Measurements from ENCODE around the gene C3orf52. TPM values are rescaled to one million over a fixed set of nuclear protein-coding genes. Genes with fewer than 3 reads are reported as not detected.

The C3orf52 gene
- total RNA-seq, 2 donors from 2014 or later = 2.0 to 4.1 TPM

DNA sequence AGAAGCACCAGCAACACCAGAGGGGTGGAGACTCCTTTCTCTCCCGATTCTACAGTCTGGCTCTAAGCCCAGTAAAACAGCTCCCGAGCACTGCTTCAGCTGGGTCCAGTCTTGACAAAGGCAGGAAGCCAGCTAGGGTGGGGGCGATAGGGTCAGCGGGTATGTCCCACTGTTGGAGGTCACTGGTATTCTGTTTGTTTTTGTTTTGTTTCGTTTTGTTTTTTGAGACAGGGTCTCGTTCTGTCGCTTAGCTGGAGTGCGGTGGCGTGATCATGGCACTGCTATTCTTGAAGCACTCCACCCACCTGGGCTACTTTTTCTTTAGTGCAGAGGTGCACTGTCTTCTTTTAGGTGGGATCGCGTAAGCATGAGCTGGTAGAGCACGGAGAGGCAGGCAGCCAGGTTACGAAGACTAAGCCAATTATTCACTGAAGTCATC lies 30.6 kb downstream of the C3orf52 start:
- Mint-ChIP-seq H3K4me3 (no peak overlapping the region), H3K27ac (peak overlapping the region; percentile 74), H3K4me1 (peaks cover 28% of the 10 kb centered on the region), H3K27me3 (no peaks in the 10 kb centered on the region), H3K36me3 (ENCODE audit: low read depth) (no peaks in the 10 kb centered on the region)
- ATAC-seq (no peak), DNase-seq (no peak)
- H3K9me3 ChIP-seq (ENCODE audit: control insufficient read depth, low read length, poor library complexity, severe bottlenecking) = no peaks in the 10 kb centered on the region

DNA sequence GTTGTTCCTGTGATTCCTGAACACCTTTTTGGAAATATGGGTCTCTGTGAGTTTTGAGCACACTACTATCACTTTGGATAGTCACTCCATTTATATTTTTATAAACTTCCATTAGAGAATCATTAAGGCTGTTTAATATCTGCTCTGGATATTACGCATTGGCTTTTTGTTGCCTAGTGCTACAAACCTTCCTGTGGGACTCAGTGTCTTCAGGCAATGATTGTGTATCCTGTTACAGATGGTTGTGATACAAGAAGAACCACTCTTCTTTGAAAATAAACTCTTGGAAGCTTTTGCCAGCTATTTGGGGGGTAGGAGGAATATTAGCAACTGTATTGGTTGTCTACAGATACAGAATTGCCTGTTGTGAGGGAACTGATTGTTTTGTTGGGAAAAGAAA lies 31.2 kb downstream of the C3orf52 start:
- H3K4me3 Mint-ChIP-seq = no peak overlapping the region
- ATAC-seq = no peak
- H3K36me3 Mint-ChIP-seq (ENCODE audit: low read depth) = no peaks in the 10 kb centered on the region
- peaks cover 29% of the 10 kb centered on the region for H3K4me1 Mint-ChIP-seq
- peak overlapping the region; percentile 74 for H3K27ac Mint-ChIP-seq
- no peak for DNase-seq
- no peaks in the 10 kb centered on the region for H3K9me3 ChIP-seq (ENCODE audit: control insufficient read depth, low read length, poor library complexity, severe bottlenecking)
- H3K27me3 Mint-ChIP-seq = no peaks in the 10 kb centered on the region

DNA sequence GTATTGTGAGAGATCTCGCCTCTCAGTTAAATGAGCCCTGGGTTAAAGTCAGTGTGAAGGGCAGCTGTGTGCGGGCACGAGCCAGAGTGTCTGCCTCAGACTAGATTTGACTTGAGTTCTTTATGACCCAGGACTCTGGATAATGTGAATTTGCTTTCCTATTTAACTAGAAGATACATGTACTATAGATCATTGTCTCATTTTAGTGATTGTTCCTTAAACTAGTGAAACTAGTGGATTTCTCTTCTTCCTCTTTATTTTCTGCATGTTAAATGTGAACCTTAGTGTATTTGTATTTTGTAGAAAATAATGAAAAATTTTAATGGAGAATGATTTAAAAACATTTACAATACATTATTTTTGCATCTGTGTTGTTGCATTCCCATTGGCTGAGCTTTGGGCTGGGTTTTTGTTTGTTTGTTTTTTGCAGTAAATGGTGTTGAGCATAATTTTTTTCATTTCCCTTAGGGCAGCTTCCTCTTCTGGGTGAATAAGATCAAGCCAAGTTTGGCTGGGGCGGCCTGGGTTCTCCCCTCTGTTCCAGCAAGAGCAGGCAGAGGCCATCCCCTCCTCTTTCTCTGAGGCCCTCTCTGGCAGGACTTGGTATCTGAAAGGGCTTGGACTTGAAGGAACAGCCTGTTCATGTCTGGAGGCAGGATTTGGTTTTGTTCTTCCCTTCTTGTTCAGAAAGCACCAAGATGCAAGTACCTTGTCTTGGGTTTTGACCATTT lies 31.8 kb downstream of the C3orf52 start:
- no peak for DNase-seq
- H3K36me3 Mint-ChIP-seq (ENCODE audit: low read depth) = no peaks in the 10 kb centered on the region
- H3K27ac Mint-ChIP-seq = peak overlapping the region; percentile 74

DNA sequence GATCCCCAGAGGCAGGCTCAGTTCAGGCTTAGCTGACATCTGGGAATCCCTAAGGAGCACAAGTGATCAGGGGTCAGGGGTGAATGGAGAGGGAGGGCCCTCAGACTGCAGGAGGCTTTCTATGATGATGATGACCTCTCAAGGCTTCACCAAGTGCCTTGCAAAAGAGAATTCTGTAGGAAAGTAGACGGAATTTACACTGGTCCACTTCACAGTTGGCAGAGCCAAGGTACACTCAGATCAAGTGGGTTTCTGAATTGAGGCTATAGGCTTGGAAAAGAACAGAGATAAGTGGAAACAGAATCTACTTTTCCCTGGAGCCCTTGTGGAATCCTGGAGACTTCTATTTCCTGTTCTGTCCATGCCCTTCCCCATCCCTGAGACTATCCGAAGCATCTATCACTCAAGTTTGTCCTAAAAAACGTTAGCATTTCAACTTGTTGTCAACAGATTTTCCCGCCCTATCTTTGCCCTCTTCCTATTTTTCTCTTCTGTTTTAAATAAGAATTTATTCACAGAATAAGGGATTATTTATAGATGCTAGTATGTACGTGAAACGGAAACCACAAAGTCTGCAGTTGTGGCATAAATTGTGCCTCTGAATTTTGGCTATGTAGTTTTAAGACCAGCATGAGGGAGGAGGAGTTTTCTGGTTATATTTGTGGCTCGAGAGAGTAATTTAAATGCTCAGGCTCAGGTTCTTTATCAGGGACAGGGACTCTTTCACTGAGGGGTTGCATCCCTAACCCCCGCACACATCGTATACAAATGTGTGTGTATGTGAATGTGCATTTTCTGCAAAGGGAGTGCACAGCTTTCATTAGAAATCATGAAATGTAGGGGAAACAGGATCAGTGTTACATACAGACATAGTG lies 34.0 kb downstream of the C3orf52 start:
- no peaks in the 10 kb centered on the region for H3K9me3 ChIP-seq (ENCODE audit: control insufficient read depth, low read length, poor library complexity, severe bottlenecking)
- peak; percentile 76 for ATAC-seq
- no peak for DNase-seq
- H3K27ac Mint-ChIP-seq = peak overlapping the region; percentile 80
- H3K27me3 Mint-ChIP-seq = no peaks in the 10 kb centered on the region
- no peaks in the 10 kb centered on the region for H3K36me3 Mint-ChIP-seq (ENCODE audit: low read depth)
- peaks cover 30% of the 10 kb centered on the region for H3K4me1 Mint-ChIP-seq
- H3K4me3 Mint-ChIP-seq = peak overlapping the region; percentile 19

More for the DNA sequence above, 31.8 kb downstream of the C3orf52 start:
- no peaks in the 10 kb centered on the region for H3K9me3 ChIP-seq (ENCODE audit: control insufficient read depth, low read length, poor library complexity, severe bottlenecking)
- Mint-ChIP-seq H3K4me1 (peaks cover 31% of the 10 kb centered on the region), H3K4me3 (no peak overlapping the region), H3K27me3 (no peaks in the 10 kb centered on the region)
- ATAC-seq = peak; percentile 55

GRCh38 chr3:112121577-112122547 lies 35.7 kb downstream of the C3orf52 start:
- H3K27ac Mint-ChIP-seq = peak overlapping the region; percentile 80
- H3K27me3 Mint-ChIP-seq = no peaks in the 10 kb centered on the region
- no peak for DNase-seq
- peaks cover 5% of the 10 kb centered on the region for H3K36me3 Mint-ChIP-seq (ENCODE audit: low read depth)
- H3K4me3 Mint-ChIP-seq = no peak overlapping the region
- no peak for ATAC-seq
- peaks cover 40% of the 10 kb centered on the region for H3K4me1 Mint-ChIP-seq
- no peaks in the 10 kb centered on the region for H3K9me3 ChIP-seq (ENCODE audit: control insufficient read depth, low read length, poor library complexity, severe bottlenecking)

GRCh38 chr3:112122870-112123269 lies 36.7 kb downstream of the C3orf52 start:
- Mint-ChIP-seq H3K36me3 (ENCODE audit: low read depth) (peaks cover 5% of the 10 kb centered on the region), H3K27ac (no peak overlapping the region), H3K4me3 (no peak overlapping the region)

DNA sequence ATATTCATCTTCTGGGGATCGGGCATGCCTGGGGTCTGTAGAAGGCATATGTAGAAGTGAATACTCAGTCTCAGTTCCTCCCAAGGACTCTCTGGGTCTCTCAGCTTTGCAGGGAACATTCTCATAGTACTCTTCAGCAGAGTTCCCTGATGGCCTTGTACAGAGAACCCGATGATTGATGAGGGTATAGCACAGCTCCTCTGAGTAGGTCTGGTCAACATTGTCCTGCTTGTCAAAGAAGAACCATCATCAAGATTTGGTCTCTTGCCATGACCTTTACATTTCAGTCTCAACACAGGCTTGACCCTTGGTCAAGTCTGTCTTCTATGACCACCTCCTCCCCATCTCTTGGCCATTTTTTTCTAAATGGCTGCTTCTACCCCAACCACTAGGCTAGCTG lies 37.4 kb downstream of the C3orf52 start:
- Mint-ChIP-seq H3K4me1 (peaks cover 44% of the 10 kb centered on the region), H3K27me3 (no peaks in the 10 kb centered on the region), H3K27ac (no peak overlapping the region), H3K4me3 (no peak overlapping the region), H3K36me3 (ENCODE audit: low read depth) (peaks cover 5% of the 10 kb centered on the region)
- no peak for DNase-seq
- H3K9me3 ChIP-seq (ENCODE audit: control insufficient read depth, low read length, poor library complexity, severe bottlenecking) = no peaks in the 10 kb centered on the region
- ATAC-seq = no peak

More at GRCh38 chr3:112122870-112123269, 36.7 kb downstream of the C3orf52 start:
- DNase-seq (no peak), ATAC-seq (no peak)
- Mint-ChIP-seq H3K27me3 (no peaks in the 10 kb centered on the region), H3K4me1 (peaks cover 38% of the 10 kb centered on the region)
- H3K9me3 ChIP-seq (ENCODE audit: control insufficient read depth, low read length, poor library complexity, severe bottlenecking) = no peaks in the 10 kb centered on the region

DNA sequence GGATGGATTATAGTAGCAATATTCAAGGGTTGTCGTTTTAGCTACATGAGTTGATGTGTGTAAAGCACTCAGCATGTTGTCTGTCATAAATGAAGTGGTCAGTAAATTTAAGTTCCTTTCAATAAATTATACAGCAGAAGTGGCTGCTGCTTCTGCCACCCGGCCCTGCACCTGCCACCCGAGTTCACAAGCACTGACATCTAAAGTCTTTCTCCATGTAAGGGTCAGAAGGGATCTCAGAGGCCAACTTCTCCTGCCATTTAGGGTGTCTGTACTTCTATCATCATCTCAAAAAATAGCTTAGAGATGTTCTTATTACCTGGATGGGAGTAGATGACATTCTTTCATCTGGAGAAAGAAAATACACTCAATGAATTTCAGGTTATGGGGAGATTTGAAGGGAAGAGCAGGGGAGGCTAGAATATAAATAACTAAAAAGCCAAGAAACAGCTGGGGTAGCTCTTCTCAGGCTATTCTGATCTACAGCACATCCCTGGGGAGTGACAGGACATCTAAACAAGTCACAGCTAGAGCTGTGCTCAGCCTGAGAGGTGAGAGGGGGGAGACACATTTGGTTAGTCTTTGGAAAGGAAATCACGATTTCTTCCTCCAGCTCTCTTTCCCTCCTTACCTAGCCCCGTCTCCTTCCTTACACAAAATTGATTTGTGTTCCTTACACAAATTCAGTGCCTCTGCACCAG lies 38.9 kb downstream of the C3orf52 start:
- peaks cover 5% of the 10 kb centered on the region for H3K36me3 Mint-ChIP-seq (ENCODE audit: low read depth)
- ATAC-seq = no peak
- H3K4me3 Mint-ChIP-seq = peak overlapping the region; percentile 45
- H3K27me3 Mint-ChIP-seq = no peaks in the 10 kb centered on the region
- H3K4me1 Mint-ChIP-seq = peaks cover 48% of the 10 kb centered on the region
- no peak for DNase-seq
- no peaks in the 10 kb centered on the region for H3K9me3 ChIP-seq (ENCODE audit: control insufficient read depth, low read length, poor library complexity, severe bottlenecking)
- H3K27ac Mint-ChIP-seq = peak overlapping the region; percentile 95

DNA sequence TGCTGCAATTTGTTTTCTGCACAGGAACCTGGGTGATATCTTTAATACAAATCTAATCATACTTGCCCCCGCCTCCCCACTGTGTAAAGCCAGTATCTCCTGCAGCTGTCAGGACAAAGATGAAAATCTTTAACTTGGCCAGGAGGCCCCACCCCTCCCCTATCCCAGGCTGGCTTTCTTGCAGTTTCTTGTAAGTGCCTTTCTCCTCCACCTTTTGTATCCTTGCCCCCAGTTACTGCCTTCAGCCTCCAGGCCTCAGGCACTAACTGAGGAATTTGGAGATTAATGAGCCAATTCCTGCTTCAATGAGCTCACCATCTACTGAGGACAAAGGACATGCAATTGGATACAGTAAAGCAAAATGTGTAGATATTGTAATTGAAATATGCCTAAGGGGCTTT lies 40.3 kb downstream of the C3orf52 start:
- no peaks in the 10 kb centered on the region for H3K27me3 Mint-ChIP-seq
- peak overlapping the region; percentile 79 for H3K4me3 Mint-ChIP-seq

DNA sequence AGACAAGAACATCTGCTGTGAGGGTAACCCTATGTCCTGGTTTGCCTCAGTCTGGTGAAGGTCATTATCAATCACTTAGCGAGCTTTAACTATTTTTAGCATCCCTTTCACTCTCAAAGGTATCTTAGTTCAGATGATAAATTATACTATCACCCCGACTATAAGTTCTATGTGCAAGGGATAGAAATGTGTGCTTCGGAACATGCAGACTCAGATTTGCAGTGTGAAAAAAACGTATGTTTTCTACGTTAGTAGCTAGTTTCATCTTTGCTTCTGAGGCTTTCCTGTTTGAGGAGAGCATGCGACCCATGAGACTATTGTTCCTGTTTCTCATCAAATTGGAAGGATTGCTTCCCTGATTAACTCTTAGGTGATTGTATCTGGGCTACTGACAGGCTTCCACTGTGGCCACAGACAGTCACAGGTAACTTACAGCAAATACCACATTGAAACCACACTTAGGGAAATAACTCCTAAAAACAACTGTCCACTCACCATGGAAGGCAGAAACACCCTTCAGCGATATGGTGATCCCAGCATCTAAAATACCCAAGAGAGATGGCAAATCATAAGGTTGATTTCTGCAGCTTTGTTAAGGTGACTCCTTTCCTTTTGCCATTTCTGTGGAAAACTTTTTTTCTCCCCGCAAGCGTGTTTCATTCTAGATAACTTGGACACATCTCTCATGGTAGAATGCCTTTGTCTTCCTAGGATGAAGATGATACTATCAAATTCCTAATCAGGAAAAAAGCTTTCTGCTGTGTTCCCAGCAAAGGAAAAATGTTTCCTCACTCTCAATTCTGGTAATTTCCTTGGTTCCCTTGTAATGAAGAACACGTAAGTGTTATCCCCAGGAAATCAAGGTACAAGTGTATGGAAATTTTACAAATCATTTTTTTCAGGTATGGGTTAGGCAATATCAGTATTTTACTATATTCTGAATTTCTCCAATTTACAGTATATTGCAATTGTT lies 41.6 kb downstream of the C3orf52 start:
- Mint-ChIP-seq H3K4me3 (peak overlapping the region; percentile 79), H3K27ac (peak overlapping the region; percentile 95), H3K36me3 (ENCODE audit: low read depth) (peaks cover 10% of the 10 kb centered on the region), H3K27me3 (no peaks in the 10 kb centered on the region), H3K4me1 (peaks cover 52% of the 10 kb centered on the region)
- peak; percentile 8 for ATAC-seq
- DNase-seq = no peak
- no peaks in the 10 kb centered on the region for H3K9me3 ChIP-seq (ENCODE audit: control insufficient read depth, low read length, poor library complexity, severe bottlenecking)

More for the DNA sequence above, 40.3 kb downstream of the C3orf52 start:
- no peaks in the 10 kb centered on the region for H3K9me3 ChIP-seq (ENCODE audit: control insufficient read depth, low read length, poor library complexity, severe bottlenecking)
- Mint-ChIP-seq H3K27ac (peak overlapping the region; percentile 95), H3K36me3 (ENCODE audit: low read depth) (peaks cover 10% of the 10 kb centered on the region), H3K4me1 (peaks cover 54% of the 10 kb centered on the region)
- DNase-seq (no peak), ATAC-seq (no peak)

DNA sequence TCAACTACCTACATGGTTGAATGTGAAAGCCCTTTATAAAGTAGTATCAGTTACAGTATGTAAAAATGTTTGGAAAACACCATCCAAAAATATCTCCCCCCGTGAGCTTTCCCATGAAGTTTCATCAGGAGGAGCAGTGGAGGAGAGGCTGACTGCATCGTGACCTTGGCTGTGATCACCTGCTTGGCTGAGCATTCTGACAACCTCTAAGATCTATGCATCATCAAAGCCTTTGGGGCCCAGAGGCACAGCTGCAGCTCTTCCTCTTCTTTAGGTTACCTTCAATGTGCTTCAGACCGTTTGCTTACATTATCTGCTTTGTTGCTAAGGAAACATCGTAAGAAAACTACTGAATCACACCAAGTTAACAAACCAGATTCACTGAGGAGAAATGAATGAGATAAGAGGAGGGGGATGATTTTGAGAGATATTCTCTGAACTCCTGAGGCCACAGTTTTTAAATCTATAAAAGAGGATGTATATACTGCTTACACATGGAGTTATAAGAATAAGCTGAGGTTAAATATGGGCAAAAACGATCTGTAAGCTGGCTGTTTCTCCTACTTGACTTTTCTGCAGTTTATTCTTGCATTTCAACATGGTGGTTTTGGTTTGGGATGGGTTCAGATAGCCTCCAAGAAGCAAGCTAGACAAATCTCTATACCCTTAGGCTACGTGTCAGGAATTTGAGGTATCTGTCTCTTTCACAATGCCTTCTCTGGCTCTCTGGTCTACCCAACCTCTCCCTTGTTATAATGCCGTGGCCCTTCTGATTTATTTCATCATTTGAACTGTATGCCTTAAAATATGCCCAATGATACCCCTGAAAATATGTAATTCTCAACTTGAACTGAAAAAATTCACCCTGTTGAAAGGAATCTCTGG lies 42.9 kb downstream of the C3orf52 start:
- DNase-seq (peak; percentile 18 to 46 (median 41)), ATAC-seq (peak; percentile 74)
- H3K27ac Mint-ChIP-seq = peak overlapping the region; percentile 95
- no peaks in the 10 kb centered on the region for H3K27me3 Mint-ChIP-seq
- peaks cover 13% of the 10 kb centered on the region for H3K36me3 Mint-ChIP-seq (ENCODE audit: low read depth)
- H3K4me1 Mint-ChIP-seq = peaks cover 63% of the 10 kb centered on the region
- H3K9me3 ChIP-seq (ENCODE audit: control insufficient read depth, low read length, poor library complexity, severe bottlenecking) = no peaks in the 10 kb centered on the region
- H3K4me3 Mint-ChIP-seq = peak overlapping the region; percentile 43

Data from T-helper 17 cell (primary cell).